Measurements from ENCODE around the gene GPC6.

Gene GPC6

GRCh38 chr13:93552596-93552995, 326.0 kb downstream of the GPC6 start:
- no peak for DNase-seq (ENCODE audit: low read depth)
- TF ChIP-seq, protein P1, sequence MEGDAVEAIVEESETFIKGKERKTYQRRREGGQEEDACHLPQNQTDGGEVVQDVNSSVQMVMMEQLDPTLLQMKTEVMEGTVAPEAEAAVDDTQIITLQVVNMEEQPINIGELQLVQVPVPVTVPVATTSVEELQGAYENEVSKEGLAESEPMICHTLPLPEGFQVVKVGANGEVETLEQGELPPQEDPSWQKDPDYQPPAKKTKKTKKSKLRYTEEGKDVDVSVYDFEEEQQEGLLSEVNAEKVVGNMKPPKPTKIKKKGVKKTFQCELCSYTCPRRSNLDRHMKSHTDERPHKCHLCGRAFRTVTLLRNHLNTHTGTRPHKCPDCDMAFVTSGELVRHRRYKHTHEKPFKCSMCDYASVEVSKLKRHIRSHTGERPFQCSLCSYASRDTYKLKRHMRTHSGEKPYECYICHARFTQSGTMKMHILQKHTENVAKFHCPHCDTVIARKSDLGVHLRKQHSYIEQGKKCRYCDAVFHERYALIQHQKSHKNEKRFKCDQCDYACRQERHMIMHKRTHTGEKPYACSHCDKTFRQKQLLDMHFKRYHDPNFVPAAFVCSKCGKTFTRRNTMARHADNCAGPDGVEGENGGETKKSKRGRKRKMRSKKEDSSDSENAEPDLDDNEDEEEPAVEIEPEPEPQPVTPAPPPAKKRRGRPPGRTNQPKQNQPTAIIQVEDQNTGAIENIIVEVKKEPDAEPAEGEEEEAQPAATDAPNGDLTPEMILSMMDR (IDR thresholded peaks at IDR 0.05; ENCODE audit: control insufficient read depth, insufficient read depth, low read depth, low read length, missing control alignments), result no peak

GRCh38 chr13:93554514-93554913, 327.9 kb downstream of the GPC6 start:
- TF ChIP-seq, protein P1 (IDR thresholded peaks at IDR 0.05; ENCODE audit: control insufficient read depth, insufficient read depth, low read depth, low read length, missing control alignments), result no peak
- no peak for DNase-seq (ENCODE audit: low read depth)
- no peak overlapping the region for H3K4me3 ChIP-seq (ENCODE audit: control insufficient read depth, low read depth, low read length)

More at GRCh38 chr13:93552596-93552995, 326.0 kb downstream of the GPC6 start:
- no peak overlapping the region for H3K4me3 ChIP-seq (ENCODE audit: control insufficient read depth, low read depth, low read length)

- TF ChIP-seq, protein P1 (IDR thresholded peaks at IDR 0.05; ENCODE audit: control insufficient read depth, insufficient read depth, low read depth, low read length, missing control alignments), result no peak
- no peak for DNase-seq (ENCODE audit: low read depth)
- no peak overlapping the region for H3K4me3 ChIP-seq (ENCODE audit: control insufficient read depth, low read depth, low read length)
These were observed 332.0 kb downstream of the GPC6 start for GRCh38 chr13:93558637-93559036.

DNA sequence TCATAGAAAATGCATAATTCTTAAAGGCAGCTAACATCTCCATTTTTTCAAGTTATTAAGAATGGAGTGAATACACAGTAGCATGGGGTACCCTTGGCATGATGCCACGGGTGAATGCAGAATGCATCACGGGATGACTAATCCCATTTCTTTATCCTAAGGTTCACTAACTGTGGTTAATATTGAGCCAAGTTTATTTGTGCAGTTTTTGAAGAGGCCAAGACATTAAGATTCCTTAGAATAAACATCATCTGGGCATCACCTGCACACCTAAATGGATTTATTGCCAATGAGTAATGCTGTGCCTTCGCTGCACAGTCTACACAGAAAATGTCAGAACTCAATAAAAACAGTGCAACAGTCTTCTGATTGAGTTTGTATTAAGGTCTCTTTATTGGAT, 333.1 kb downstream of the GPC6 start:
- no peak overlapping the region for H3K4me3 ChIP-seq (ENCODE audit: control insufficient read depth, low read depth, low read length)
- DNase-seq (ENCODE audit: low read depth), result no peak
- TF ChIP-seq, protein P1 (IDR thresholded peaks at IDR 0.05; ENCODE audit: control insufficient read depth, insufficient read depth, low read depth, low read length, missing control alignments), result no peak

DNA sequence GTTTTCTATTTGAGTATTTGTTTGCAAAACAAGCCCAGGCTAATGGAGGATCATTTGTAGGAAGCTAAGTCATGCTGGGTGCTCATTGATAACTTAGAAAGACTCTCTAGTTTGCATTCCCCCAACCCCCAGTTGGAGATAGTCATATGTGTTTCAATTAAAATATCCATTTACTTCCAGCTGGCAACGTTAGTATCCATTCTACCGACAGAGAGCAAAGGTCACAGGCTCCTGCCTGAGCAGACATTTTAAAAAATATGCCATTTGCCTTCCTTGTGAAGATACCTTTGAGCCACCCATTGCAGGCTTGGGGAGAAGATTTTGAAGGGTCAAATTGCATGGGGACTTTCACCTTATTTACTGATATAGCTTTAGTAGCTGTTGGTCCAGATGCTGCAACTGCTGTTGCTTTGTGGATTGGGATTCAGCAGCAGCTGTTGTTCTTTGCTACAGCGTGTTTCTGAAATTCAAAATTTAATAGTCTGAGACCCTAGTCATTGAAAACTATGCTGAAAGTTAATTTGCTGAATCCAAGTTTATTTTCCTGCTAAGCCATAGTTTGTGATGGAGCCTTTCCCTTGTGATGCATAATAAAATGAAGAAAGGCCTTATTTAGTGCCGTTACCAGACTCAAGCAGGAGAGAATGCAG, 335.1 kb downstream of the GPC6 start:
- TF ChIP-seq, protein P1 (IDR thresholded peaks at IDR 0.05; ENCODE audit: control insufficient read depth, insufficient read depth, low read depth, low read length, missing control alignments), result no peak
- no peak for DNase-seq (ENCODE audit: low read depth)
- H3K4me3 ChIP-seq (ENCODE audit: control insufficient read depth, low read depth, low read length), result no peak overlapping the region

DNA sequence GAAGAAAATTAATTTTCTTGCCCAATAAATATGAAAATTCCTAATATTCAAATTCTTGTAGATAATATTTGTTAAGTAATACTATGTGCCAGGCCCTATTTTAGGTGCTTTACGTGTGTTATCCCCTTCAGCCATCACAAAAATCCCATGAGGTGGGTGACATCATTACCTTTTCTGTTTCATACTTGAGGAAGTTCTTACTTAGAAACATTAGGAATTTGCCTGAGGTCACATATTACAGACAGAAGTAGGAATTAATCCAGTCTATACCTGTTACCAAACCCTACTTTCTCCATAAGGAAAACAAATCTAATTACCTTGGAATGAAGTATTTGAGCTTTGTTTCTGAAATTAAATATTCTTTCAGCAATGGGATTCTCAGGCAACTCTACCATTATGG, 336.1 kb downstream of the GPC6 start:
- H3K4me3 ChIP-seq (ENCODE audit: control insufficient read depth, low read depth, low read length), result no peak overlapping the region
- DNase-seq (ENCODE audit: low read depth), result no peak
- TF ChIP-seq, protein P1 (IDR thresholded peaks at IDR 0.05; ENCODE audit: control insufficient read depth, insufficient read depth, low read depth, low read length, missing control alignments), result no peak
